Measurements from ENCODE around the gene LRRC2.

- TF ChIP-seq CTCF (conservative IDR thresholded peaks at IDR 0.05 in 1 of 2, IDR thresholded peaks at IDR 0.05 in 1 of 2; ENCODE audit: low read depth in 1 of 2, low read length in 2 of 2) (no peak), EZH2 (IDR thresholded peaks at IDR 0.05; ENCODE audit: low read length, missing control alignments) (no peak)
Measured at GRCh38 chr3:46557814-46558183, 8.3 kb downstream of the LRRC2 start.
